Fibroblast of skin of right biceps (primary cell): ENCODE measurements around the gene KLHL36.
A peak's percentile ranks its signal among the peaks of the same experiment; 100 is the strongest.
"Not testable (repeated sequence)": the region's sequence is repeated elsewhere in the genome, so short reads cannot be mapped to it uniquely, and the experiment has no call there.

ENCODE experiments used
- DNase-seq: peaks from one replicate; pipeline ENCODE4 v3.0.0-alpha.2; 2013

The KLHL36 gene

GRCh38 chr16:84617041-84617790 is 31.1 kb upstream of the KLHL36 start:
- DNase-seq, result no peak

- DNase-seq, result peak; percentile 99
Observed at GRCh38 chr16:84617791-84618580, 30.3 kb upstream of the KLHL36 start, which contains the start of gene COTL1. Gene COTL1 (minus strand): TSS chr16:84618078. CDS start chr16:84617914, 164 bp downstream.

GRCh38 chr16:84618581-84619460 is 29.5 kb upstream of the KLHL36 start:
- peak; percentile 100 for DNase-seq

- DNase-seq, result not testable (repeated sequence)
Observed at GRCh38 chr16:84620913-84621312, 27.4 kb upstream of the KLHL36 start.

- no peak for DNase-seq
Observed at GRCh38 chr16:84625556-84625955, 22.8 kb upstream of the KLHL36 start.

GRCh38 chr16:84628226-84628731 is 20.0 kb upstream of the KLHL36 start:
- DNase-seq, result no peak

- no peak for DNase-seq
Observed at GRCh38 chr16:84629580-84629979, 18.7 kb upstream of the KLHL36 start.

GRCh38 chr16:84630009-84630408 is 18.3 kb upstream of the KLHL36 start:
- no peak for DNase-seq

- no peak for DNase-seq
Observed at GRCh38 chr16:84630446-84631152, 17.7 kb upstream of the KLHL36 start.

- DNase-seq, result no peak
Observed at GRCh38 chr16:84631153-84631466, 17.2 kb upstream of the KLHL36 start.

- DNase-seq, result no peak
Observed at GRCh38 chr16:84631886-84632285, 16.4 kb upstream of the KLHL36 start.

- DNase-seq, result not testable (repeated sequence)
Observed at GRCh38 chr16:84632862-84633261, 15.4 kb upstream of the KLHL36 start.

GRCh38 chr16:84633622-84634021 is 14.7 kb upstream of the KLHL36 start:
- DNase-seq, result no peak

GRCh38 chr16:84635702-84636101 is 12.6 kb upstream of the KLHL36 start:
- DNase-seq, result no peak

- DNase-seq, result no peak
Observed at GRCh38 chr16:84637709-84638108, 10.6 kb upstream of the KLHL36 start.

- DNase-seq, result no peak
Observed at GRCh38 chr16:84638231-84638806, 10.0 kb upstream of the KLHL36 start.

GRCh38 chr16:84640145-84640544 is 8.2 kb upstream of the KLHL36 start:
- DNase-seq, result no peak

- no peak for DNase-seq
Observed at GRCh38 chr16:84641643-84642358, 6.5 kb upstream of the KLHL36 start.

GRCh38 chr16:84643180-84643583 is 5.1 kb upstream of the KLHL36 start:
- peak; percentile 88 for DNase-seq

- no peak for DNase-seq
Observed at GRCh38 chr16:84643674-84644073, 4.6 kb upstream of the KLHL36 start.
